ENCODE results near the gene THSD8.

The THSD8 gene

GRCh38 chr19:12789904-12790619 is 11.8 kb upstream of the THSD8 start (continued):
- TF ChIP-seq HIC1 (tag by site-specific recombination; IDR thresholded peaks at IDR 0.05) (peak; percentile 62; the same call in 1 of the 2 replicates), ZNF341 (tag by site-specific recombination; IDR thresholded peaks at IDR 0.05; ENCODE audit: low read depth) (peak; percentile 89), ATF2 (tag by site-specific recombination; IDR thresholded peaks at IDR 0.05; ENCODE audit: low read depth) (no peak), ZNF146 (tag by site-specific recombination; IDR thresholded peaks at IDR 0.05) (no peak)

GRCh38 chr19:12790628-12791344 is 11.1 kb upstream of the THSD8 start:
- TF ChIP-seq ZBTB7A (tag by site-specific recombination; IDR thresholded peaks at IDR 0.05; ENCODE audit: low read depth) (peak; percentile 89), ZBTB10 (tag by site-specific recombination; IDR thresholded peaks at IDR 0.05) (peak; percentile 98), ZNF560 (tag by site-specific recombination; IDR thresholded peaks at IDR 0.05; ENCODE audit: borderline replicate concordance) (no peak), INSM2 (tag by site-specific recombination; IDR thresholded peaks at IDR 0.05) (no peak), ZNF423 (tag by site-specific recombination; IDR thresholded peaks at IDR 0.05) (no peak), ZSCAN16 (tag by site-specific recombination; IDR thresholded peaks at IDR 0.05) (no peak), KLF9 (tag by site-specific recombination; IDR thresholded peaks at IDR 0.05; ENCODE audit: low read depth) (peak; percentile 60), HOXC10 (CRISPR knock-in tag; IDR thresholded peaks at IDR 0.05) (no peak), HOXD13 (CRISPR knock-in tag; IDR thresholded peaks at IDR 0.05; ENCODE audit: borderline replicate concordance) (0 out of 2 replicates have a peak, but pooled peaks have one; percentile 23), ZNF639 (tag by site-specific recombination; IDR thresholded peaks at IDR 0.05) (peak; percentile 35; the same call in 1 of the 2 replicates), ZBTB20 (tag by site-specific recombination; IDR thresholded peaks at IDR 0.05) (no peak; the same call in 1 of the 2 replicates), GLIS2 (tag by site-specific recombination; IDR thresholded peaks at IDR 0.05) (0 out of 2 replicates have a peak, but pooled peaks have one; percentile 24), ZNF341 (tag by site-specific recombination; IDR thresholded peaks at IDR 0.05; ENCODE audit: low read depth) (no peak), ZNF664 (tag by site-specific recombination; IDR thresholded peaks at IDR 0.05) (no peak)
- Histone ChIP-seq H3K36me3 (ENCODE audit: control insufficient read depth in 2 of 2, insufficient read depth in 1 of 2, low read length in 2 of 2) (no peaks in the 10 kb centered on the region; a peak in 1 of 3 replicates), H3K4me1 (ENCODE audit: control insufficient read depth, insufficient read depth, low read length) (peaks cover 21% of the 10 kb centered on the region), H3K27ac (ENCODE audit: extremely low read depth, low read depth, low read length) (peak overlapping the region; percentile 58; the same call in 1 of the 2 replicates), H3K9me3 (ENCODE audit: control insufficient read depth, insufficient read depth, low read depth, low read length) (no peaks in the 10 kb centered on the region), H3K4me3 (ENCODE audit: low read depth, low read length) (peak overlapping the region; percentile 43)
- POLR2A ChIA-PET, result interaction anchor here (0.8 to 3.6 kb wide), 18 partner anchors 7 to 143 kb away, joined by 3 to 42 read pairs (median 5); partner anchors contain the start of genes DHPS, DNASE2, FARSA and PRDX2
- CTCF ChIA-PET, result interaction anchor here (0.7 to 16.5 kb wide), 4 partner anchors 13 to 56 kb away, joined by 4 to 386 read pairs (median 120); partner anchors contain the start of gene HOOK2
